SU-DHL-6 (cell line): ENCODE results near the gene SFXN4.
"Not testable (repeated sequence)": the region's sequence is repeated elsewhere in the genome, so short reads cannot be mapped to it uniquely, and the experiment has no call there.

Experiments used
- H2AFZ ChIP-seq: fragments of 200-600 bp; sonication (generic); 2 replicates; pipeline ENCODE4 v1.6.1; 2014; ENCODE audit warnings: low read depth, mild to moderate bottlenecking, moderate library complexity, mixed read lengths, antibody characterized with exemption, low read length; ENCODE audit not compliant: severe bottlenecking
- H3F3A ChIP-seq: fragments of 200-600 bp; shearing (Covaris generic); 2 replicates; pipeline ENCODE4 v1.6.0; 2016; ENCODE audit warnings: antibody characterized with exemption, mild to moderate bottlenecking; ENCODE audit not compliant: insufficient read depth
- H3K27ac ChIP-seq: fragments of 200-600 bp; sonication (generic); 2 replicates; pipeline ENCODE4 v1.5.1; 2016; ENCODE audit warnings: low read depth, mild to moderate bottlenecking, low read length, moderate library complexity, mixed read lengths
- H3K27me3 ChIP-seq: fragments of 200-600 bp; sonication (generic), shearing (Covaris generic); 2 replicates; pipeline ENCODE4 v1.6.0; 2014; ENCODE audit warnings: mild to moderate bottlenecking, low read length
- H3K36me3 ChIP-seq: fragments of 200-600 bp; sonication (generic); 2 replicates; pipeline ENCODE4 v1.6.1; 2014; ENCODE audit warnings: mild to moderate bottlenecking, low read length, mixed read lengths
- H3K4me2 ChIP-seq: fragments of 300-600, 200-600 bp; shearing (Covaris generic), sonication (generic); 2 replicates; pipeline ENCODE4 v1.6.0; 2014; ENCODE audit warnings: low read length, low read depth, mild to moderate bottlenecking; ENCODE audit not compliant: poor library complexity, severe bottlenecking
- H3K4me3 ChIP-seq: fragments of 200-600 bp; sonication (generic); 2 replicates; pipeline ENCODE4 v1.5.1; 2014; ENCODE audit warnings: antibody characterized with exemption, low read length, mild to moderate bottlenecking, mixed read lengths; ENCODE audit not compliant: insufficient read depth, poor library complexity, severe bottlenecking
- H3K79me2 ChIP-seq: fragments of 200-600 bp; sonication (generic); 2 replicates; pipeline ENCODE4 v1.6.1; 2014; ENCODE audit warnings: mild to moderate bottlenecking, low read length, moderate library complexity; ENCODE audit not compliant: insufficient read depth
- H3K9ac ChIP-seq: fragments of 200-600 bp; sonication (generic); 2 replicates; pipeline ENCODE4 v1.7.0; 2014; ENCODE audit warnings: mild to moderate bottlenecking, low read length
- H3K9me2 ChIP-seq: fragments of 200-600 bp; sonication (generic); replicated peaks from 2 replicates; pipeline ENCODE4 v1.6.1; 2014; ENCODE audit warnings: low read length; ENCODE audit not compliant: insufficient read depth
- H3K9me3 ChIP-seq: fragments of 200-600 bp; sonication (generic); 2 replicates; pipeline ENCODE4 v1.6.1; 2014; ENCODE audit warnings: low read length, mixed read lengths; ENCODE audit not compliant: insufficient read depth
- H4K20me1 ChIP-seq: fragments of 200-600 bp; sonication (generic); 2 replicates; pipeline ENCODE4 v1.6.1; 2014; ENCODE audit warnings: low read depth, mild to moderate bottlenecking, antibody characterized with exemption, low read length, moderate library complexity, mixed read lengths
- CTCF ChIP-seq: fragments of 200-600 bp; sonication (generic); IDR thresholded peaks from one replicate; pipeline ENCODE4 v1.5.1; 2017; ENCODE audit warnings: antibody characterized with exemption, mild to moderate bottlenecking, low read length, moderate library complexity; ENCODE audit not compliant: insufficient read depth, poor library complexity, severe bottlenecking
- EZH2phosphoT487 ChIP-seq: fragments of 200-600 bp; sonication (generic), shearing (Covaris generic); conservative IDR thresholded peaks from 2 replicates; pipeline ENCODE4 v1.6.1; 2018; ENCODE audit warnings: mild to moderate bottlenecking, antibody characterized with exemption, low read length, moderate library complexity, mixed read lengths

The SFXN4 gene

GRCh38 chr10:119098576-119098975, 66.9 kb downstream of the SFXN4 start:
- Histone ChIP-seq H3K9ac (no peak overlapping the region), H3K27ac (no peak overlapping the region), H3K4me3 (no peak overlapping the region), H3K4me2 (no peak overlapping the region), H3K79me2 (no peaks in the 10 kb centered on the region), H2AFZ (no peak overlapping the region), H3K9me2 (no peaks in the 10 kb centered on the region), H3F3A (peaks cover 30% of the 10 kb centered on the region), H3K36me3 (no peaks in the 10 kb centered on the region), H4K20me1 (no peaks in the 10 kb centered on the region), H3K9me3 (no peaks in the 10 kb centered on the region), H3K27me3 (no peaks in the 10 kb centered on the region)
- TF ChIP-seq EZH2phosphoT487 = no peak
- no peak for TF ChIP-seq CTCF

- H3K36me3 ChIP-seq, H3K27me3 ChIP-seq, H3K9ac ChIP-seq, H3K79me2 ChIP-seq, H3K27ac ChIP-seq, H3K9me2 ChIP-seq, H3K4me2 ChIP-seq, H3K9me3 ChIP-seq, H2AFZ ChIP-seq, H3K4me3 ChIP-seq, H4K20me1 ChIP-seq: not testable (repeated sequence)
- peaks cover 15% of the 10 kb centered on the region; the same call in 1 of the 2 replicates for H3F3A ChIP-seq
Measured at GRCh38 chr10:119096641-119097415, 68.7 kb downstream of the SFXN4 start.

GRCh38 chr10:119095640-119096039, 69.9 kb downstream of the SFXN4 start:
- H3K4me2 ChIP-seq = no peak overlapping the region
- no peak overlapping the region for H2AFZ ChIP-seq
- no peak overlapping the region for H3K9ac ChIP-seq
- TF ChIP-seq EZH2phosphoT487 (no peak), CTCF (no peak)
- H3K27me3 ChIP-seq = no peaks in the 10 kb centered on the region
- no peaks in the 10 kb centered on the region for H3K9me2 ChIP-seq
- H3K9me3 ChIP-seq = no peaks in the 10 kb centered on the region
- 0 out of 2 replicates have a peak, but pooled peaks cover 7% of the 10 kb centered on the region for H3F3A ChIP-seq
- H3K4me3 ChIP-seq = no peak overlapping the region
- H3K79me2 ChIP-seq = no peaks in the 10 kb centered on the region
- no peaks in the 10 kb centered on the region for H4K20me1 ChIP-seq
- no peak overlapping the region for H3K27ac ChIP-seq
- no peaks in the 10 kb centered on the region for H3K36me3 ChIP-seq

- H3K9ac ChIP-seq = no peak overlapping the region
- H3K4me3 ChIP-seq = no peak overlapping the region
- H3K4me2 ChIP-seq = no peak overlapping the region
- H3K27me3 ChIP-seq = no peaks in the 10 kb centered on the region
- H3K9me3 ChIP-seq = no peaks in the 10 kb centered on the region
- peaks cover 15% of the 10 kb centered on the region for H3F3A ChIP-seq
- H4K20me1 ChIP-seq = no peaks in the 10 kb centered on the region
- no peaks in the 10 kb centered on the region for H3K9me2 ChIP-seq
- no peak for TF ChIP-seq CTCF
- no peak for TF ChIP-seq EZH2phosphoT487
- H3K36me3 ChIP-seq = no peaks in the 10 kb centered on the region
- H3K79me2 ChIP-seq = no peaks in the 10 kb centered on the region
- H2AFZ ChIP-seq = no peak overlapping the region
- no peak overlapping the region for H3K27ac ChIP-seq
Measured at GRCh38 chr10:119090968-119091367, 74.5 kb downstream of the SFXN4 start.
